HepG2 (cell line): Measurements from ENCODE around the gene R3HDM4. TPM values are rescaled to one million over a fixed set of nuclear protein-coding genes. Genes with fewer than 3 reads are reported as not detected.

Experiments
- AFF4 ChIP-seq: sonication (generic); formaldehyde crosslinking; IDR thresholded peaks from 2 replicates; pipeline ENCODE4 v1.4.0; 2020; ENCODE audit warnings: missing genetic modification reagents
- AGO2 ChIP-seq: fragments of 200-400 bp; formaldehyde crosslinking; optimal IDR thresholded peaks from 2 replicates; pipeline ENCODE3; 2017; ENCODE audit warnings: mild to moderate bottlenecking, low read depth, low read length, moderate library complexity
- ONECUT2 ChIP-seq: sonication (generic); formaldehyde crosslinking; IDR thresholded peaks from 2 replicates; pipeline ENCODE4 v1.4.0; 2020; ENCODE audit warnings: missing genetic modification reagents
- RBAK ChIP-seq: sonication (generic); formaldehyde crosslinking; IDR thresholded peaks from 2 replicates; pipeline ENCODE4 v1.5.1; 2020; ENCODE audit warnings: mild to moderate bottlenecking, missing genetic modification reagents
- RFX3 ChIP-seq: IDR thresholded peaks from 2 replicates; pipeline ENCODE4 v1.6.1; 2016; ENCODE audit warnings: missing biosample characterization, missing genetic modification reagents
- ZNF660 ChIP-seq: sonication (generic); formaldehyde crosslinking; IDR thresholded peaks from 2 replicates; pipeline ENCODE4 v1.5.1; 2020; ENCODE audit warnings: mild to moderate bottlenecking, low read depth, missing genetic modification reagents, borderline replicate concordance
- ZNF687 ChIP-seq: sonication (generic); formaldehyde crosslinking; IDR thresholded peaks from 2 replicates; pipeline ENCODE4 v1.5.1; 2020; ENCODE audit warnings: mild to moderate bottlenecking, missing genetic modification reagents, moderate library complexity
- ZNF724P ChIP-seq: sonication (generic); formaldehyde crosslinking; IDR thresholded peaks from 2 replicates; pipeline ENCODE4 v1.8.0; 2022; ENCODE audit warnings: missing genetic modification reagents, borderline replicate concordance
- polyA plus RNA-seq, 8 experiments: library from polyadenylated mRNA; depleted of rRNA in 3 of 8; stranded (reverse) in 7 of 8; unstranded in 1 of 8; fragments of >200 nt; fragmentation: Illumina TruSeq in 4 of 8; extraction: Trizol in 4 of 8; gene quantifications; 2 replicates each; pipeline versions ENCODE4 v1.2.1 to v1.2.3, GENCODE V29; 2011 to 2016; ENCODE audit warnings: low read depth in 4 of 8, missing spikeins in 1 of 8, mixed read lengths in 1 of 8; ENCODE audit not compliant: insufficient read depth in 1 of 8
- total RNA-seq, 5 experiments: library from RNA; depleted of rRNA; stranded (reverse); fragments of >200 nt; fragmentation: Illumina TruSeq; extraction: Trizol; gene quantifications; 2 replicates each; pipeline ENCODE4 v1.2.3, GENCODE V29; 2016; ENCODE audit warnings: low read depth in 1 of 5
- TF ChIP-seq, protein P1 (sequence below): sonication (generic); formaldehyde crosslinking; IDR thresholded peaks from 2 replicates; pipeline ENCODE4 v1.9.0; 2021; ENCODE audit warnings: missing genetic modification reagents, borderline replicate concordance

Gene R3HDM4
- total and polyA plus RNA-seq, 2 of the 13 experiments (the other 11 are each of a cell fraction or from before 2014, with no cell fraction given): 26.2 to 26.9 TPM

DNA sequence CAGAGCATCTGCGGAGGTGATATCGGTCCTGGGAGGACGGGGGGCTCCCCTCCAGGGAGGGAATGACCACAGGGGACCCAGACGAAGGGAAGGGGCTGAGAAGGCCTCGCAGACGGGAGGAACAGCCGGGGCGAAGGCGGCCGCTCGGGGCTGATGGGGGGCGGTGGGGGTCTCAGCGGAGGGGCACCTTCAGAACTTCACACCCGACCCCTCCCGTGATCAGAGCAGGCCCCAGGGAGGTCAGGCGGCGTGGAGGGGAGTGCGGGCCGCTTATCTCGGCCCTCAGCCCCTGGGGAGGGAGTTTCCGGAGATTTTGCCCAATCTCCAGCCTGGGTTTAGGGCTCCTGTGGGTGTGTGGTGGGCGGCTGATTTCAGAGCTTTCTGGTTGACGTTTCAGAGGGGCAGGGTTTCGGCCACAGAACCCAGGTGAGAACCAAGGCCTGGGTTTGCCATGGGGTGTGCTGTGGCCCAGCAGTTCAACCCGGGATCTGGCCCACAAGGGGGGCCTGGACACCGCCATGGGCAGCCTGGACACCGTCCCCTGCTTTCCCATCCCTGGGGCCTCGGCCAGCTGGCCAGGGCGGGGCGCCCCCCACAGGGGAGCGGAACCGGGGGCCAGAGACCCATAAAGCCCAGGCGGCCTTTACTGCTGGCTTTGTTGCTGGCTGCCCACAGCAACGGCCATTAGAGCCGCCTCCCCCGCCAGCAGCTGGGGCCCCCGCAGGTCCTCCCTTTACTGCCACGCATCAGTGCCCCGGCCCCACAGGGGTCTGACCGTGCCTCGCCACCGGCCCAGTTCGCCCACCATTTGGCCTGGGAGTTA is 41.9 kb upstream of the R3HDM4 start (continued):
- TF ChIP-seq AFF4 (CRISPR knock-in tag) (no peak), ZNF660 (no peak), RFX3 (no peak), ZNF724P (CRISPR knock-in tag) (no peak), ZNF687 (peak; percentile 54; the same call in 1 of the 2 replicates), ONECUT2 (no peak), AGO2 (peak; percentile 92), RBAK (no peak)
- TF ChIP-seq, protein P1, sequence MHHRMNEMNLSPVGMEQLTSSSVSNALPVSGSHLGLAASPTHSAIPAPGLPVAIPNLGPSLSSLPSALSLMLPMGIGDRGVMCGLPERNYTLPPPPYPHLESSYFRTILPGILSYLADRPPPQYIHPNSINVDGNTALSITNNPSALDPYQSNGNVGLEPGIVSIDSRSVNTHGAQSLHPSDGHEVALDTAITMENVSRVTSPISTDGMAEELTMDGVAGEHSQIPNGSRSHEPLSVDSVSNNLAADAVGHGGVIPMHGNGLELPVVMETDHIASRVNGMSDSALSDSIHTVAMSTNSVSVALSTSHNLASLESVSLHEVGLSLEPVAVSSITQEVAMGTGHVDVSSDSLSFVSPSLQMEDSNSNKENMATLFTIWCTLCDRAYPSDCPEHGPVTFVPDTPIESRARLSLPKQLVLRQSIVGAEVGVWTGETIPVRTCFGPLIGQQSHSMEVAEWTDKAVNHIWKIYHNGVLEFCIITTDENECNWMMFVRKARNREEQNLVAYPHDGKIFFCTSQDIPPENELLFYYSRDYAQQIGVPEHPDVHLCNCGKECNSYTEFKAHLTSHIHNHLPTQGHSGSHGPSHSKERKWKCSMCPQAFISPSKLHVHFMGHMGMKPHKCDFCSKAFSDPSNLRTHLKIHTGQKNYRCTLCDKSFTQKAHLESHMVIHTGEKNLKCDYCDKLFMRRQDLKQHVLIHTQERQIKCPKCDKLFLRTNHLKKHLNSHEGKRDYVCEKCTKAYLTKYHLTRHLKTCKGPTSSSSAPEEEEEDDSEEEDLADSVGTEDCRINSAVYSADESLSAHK: peak; percentile 99
